HT1080 (cell line): ENCODE measurements around the gene MERTK. TPM values are rescaled to one million over a fixed set of nuclear protein-coding genes. Genes with fewer than 3 reads are reported as not detected.
A peak's percentile ranks its signal among the peaks of the same experiment; 100 is the strongest.
"Not testable (repeated sequence)": the region's sequence is repeated elsewhere in the genome, so short reads cannot be mapped to it uniquely, and the experiment has no call there.

ENCODE experiments used
- DNase-seq: peaks from one replicate; pipeline ENCODE4 v3.0.0-alpha.2; 2015; ENCODE audit warnings: low read depth
- polyA plus RNA-seq, 2 experiments: library from polyadenylated mRNA; depleted of rRNA; stranded (reverse); fragments of >200 nt; gene quantifications; 2 replicates each; pipeline ENCODE4 v1.2.3, GENCODE V29; 2015
- total RNA-seq: library from RNA; depleted of rRNA; stranded (reverse); fragments of >200 nt; shearing (Covaris generic); gene quantifications from 2 replicates; pipeline ENCODE4 v1.2.3, GENCODE V29; 2014; rRNA removed

The MERTK gene
- total RNA-seq: 2.4 and 3.2 TPM in 2 replicates
- 0.23 and 0.25 TPM in 2 replicates for polyA plus RNA-seq (2015; cell fraction: cytosol; rRNA removed)
- polyA plus RNA-seq (2015; cell fraction: nucleus; rRNA removed): 0.29 and 0.54 TPM in 2 replicates

- peak; percentile 69 for DNase-seq
Observed at GRCh38 chr2:111897924-111898702, at the start of gene MERTK. MERTK (plus strand) TSS chr2:111898607; CDS start chr2:111898736, 129 bp downstream.

GRCh38 chr2:111850646-111851045, 47.8 kb upstream of the MERTK start:
- not testable (repeated sequence) for DNase-seq

GRCh38 chr2:111852544-111852943, 45.9 kb upstream of the MERTK start:
- DNase-seq: not testable (repeated sequence)

GRCh38 chr2:111860005-111860404, 38.4 kb upstream of the MERTK start:
- DNase-seq: not testable (repeated sequence)

- not testable (repeated sequence) for DNase-seq
Observed at GRCh38 chr2:111865124-111865523, 33.3 kb upstream of the MERTK start.

GRCh38 chr2:111872806-111873205, 25.6 kb upstream of the MERTK start:
- not testable (repeated sequence) for DNase-seq

- DNase-seq: peak; percentile 81
Observed at GRCh38 chr2:111883661-111884591, 14.5 kb upstream of the MERTK start, which contains the start of gene ANAPC1. ANAPC1 (minus strand) TSS chr2:111884193; CDS start chr2:111880825, 3,368 bp downstream.

GRCh38 chr2:111884592-111884964, 13.8 kb upstream of the MERTK start:
- no peak for DNase-seq

GRCh38 chr2:111896024-111896423, 2.4 kb upstream of the MERTK start:
- DNase-seq: no peak

GRCh38 chr2:111896576-111896975, 1.8 kb upstream of the MERTK start:
- no peak for DNase-seq

GRCh38 chr2:111897630-111897923, 830 bp upstream of the MERTK start:
- DNase-seq: no peak

- DNase-seq: no peak
Observed at GRCh38 chr2:111898703-111899514, 502 bp downstream of the MERTK start.

- DNase-seq: peak; percentile 50
Observed at GRCh38 chr2:111900859-111901258, 2.5 kb downstream of the MERTK start.

GRCh38 chr2:111903516-111903915, 5.1 kb downstream of the MERTK start:
- DNase-seq: no peak

- no peak for DNase-seq
Observed at GRCh38 chr2:111903930-111904439, 5.6 kb downstream of the MERTK start.

- no peak for DNase-seq
Observed at GRCh38 chr2:111904726-111905474, 6.5 kb downstream of the MERTK start.

- DNase-seq: not testable (repeated sequence)
Observed at GRCh38 chr2:111905475-111905869, 7.1 kb downstream of the MERTK start.

- no peak for DNase-seq
Observed at GRCh38 chr2:111905990-111906735, 7.8 kb downstream of the MERTK start.

GRCh38 chr2:111908578-111908977, 10.2 kb downstream of the MERTK start:
- no peak for DNase-seq
